Progenitor cell of endocrine pancreas (in vitro differentiated cells): ENCODE measurements around the gene KIAA0586. TPM values are rescaled to one million over a fixed set of nuclear protein-coding genes. Genes with fewer than 3 reads are reported as not detected.

Experiments
- DNase-seq: peaks from one replicate; pipeline ENCODE4 v3.0.0; 2021; ENCODE audit warnings: low spot score; ENCODE audit not compliant: unreplicated experiment
- H3K27ac Mint-ChIP-seq: 2 replicates; pipeline ENCODE4 v1.8.0; 2021; ENCODE audit warnings: mild to moderate bottlenecking, moderate library complexity, mixed read lengths
- H3K27me3 Mint-ChIP-seq: 2 replicates; pipeline ENCODE4 v1.8.0; 2021; ENCODE audit warnings: mixed read lengths
- H3K36me3 Mint-ChIP-seq: 2 replicates; pipeline ENCODE4 v1.8.0; 2022; ENCODE audit warnings: mixed read lengths; ENCODE audit not compliant: insufficient read depth
- H3K4me1 Mint-ChIP-seq: 2 replicates; pipeline ENCODE4 v1.8.0; 2021; ENCODE audit warnings: low read depth, mixed read lengths
- H3K4me3 Mint-ChIP-seq: 2 replicates; pipeline ENCODE4 v1.8.0; 2021; ENCODE audit warnings: low read depth, mild to moderate bottlenecking, moderate library complexity, mixed read lengths
- H3K9me3 Mint-ChIP-seq: 2 replicates; pipeline ENCODE4 v1.8.0; 2021; ENCODE audit warnings: low read depth, mixed read lengths
- total RNA-seq: library from RNA; stranded (reverse); gene quantifications from 2 replicates; pipeline ENCODE4 v1.2.1, GENCODE V29; 2021
- TF ChIP-seq, protein P1 (sequence below): fragments of 200-600 bp; sonication (generic); IDR thresholded peaks from one replicate; pipeline ENCODE4 v1.5.0; 2021; ENCODE audit warnings: antibody characterized with exemption, mild to moderate bottlenecking; ENCODE audit not compliant: unreplicated experiment

KIAA0586 gene
- total RNA-seq, 1 donor from 2014 or later, result 17.7 TPM

DNA sequence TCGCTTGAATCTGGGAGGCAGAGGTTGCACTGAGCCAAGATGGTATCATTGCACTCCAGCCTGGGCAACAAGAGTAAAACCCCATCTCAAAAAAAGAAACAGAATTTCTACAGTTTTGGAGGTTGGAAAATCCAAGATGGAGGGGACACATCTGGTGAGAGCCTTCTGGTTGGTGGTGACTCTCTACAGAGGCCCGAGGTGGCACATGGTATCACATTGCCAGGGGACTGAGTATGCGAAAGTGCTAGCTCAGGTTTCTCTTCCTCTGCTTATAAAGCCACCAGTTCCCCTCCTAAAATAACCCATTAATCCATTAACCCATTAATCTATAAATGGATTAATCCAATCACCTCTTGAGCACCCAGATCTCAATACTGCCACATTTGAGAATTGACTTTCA is 139.5 kb downstream of the KIAA0586 start:
- TF ChIP-seq, protein P1, sequence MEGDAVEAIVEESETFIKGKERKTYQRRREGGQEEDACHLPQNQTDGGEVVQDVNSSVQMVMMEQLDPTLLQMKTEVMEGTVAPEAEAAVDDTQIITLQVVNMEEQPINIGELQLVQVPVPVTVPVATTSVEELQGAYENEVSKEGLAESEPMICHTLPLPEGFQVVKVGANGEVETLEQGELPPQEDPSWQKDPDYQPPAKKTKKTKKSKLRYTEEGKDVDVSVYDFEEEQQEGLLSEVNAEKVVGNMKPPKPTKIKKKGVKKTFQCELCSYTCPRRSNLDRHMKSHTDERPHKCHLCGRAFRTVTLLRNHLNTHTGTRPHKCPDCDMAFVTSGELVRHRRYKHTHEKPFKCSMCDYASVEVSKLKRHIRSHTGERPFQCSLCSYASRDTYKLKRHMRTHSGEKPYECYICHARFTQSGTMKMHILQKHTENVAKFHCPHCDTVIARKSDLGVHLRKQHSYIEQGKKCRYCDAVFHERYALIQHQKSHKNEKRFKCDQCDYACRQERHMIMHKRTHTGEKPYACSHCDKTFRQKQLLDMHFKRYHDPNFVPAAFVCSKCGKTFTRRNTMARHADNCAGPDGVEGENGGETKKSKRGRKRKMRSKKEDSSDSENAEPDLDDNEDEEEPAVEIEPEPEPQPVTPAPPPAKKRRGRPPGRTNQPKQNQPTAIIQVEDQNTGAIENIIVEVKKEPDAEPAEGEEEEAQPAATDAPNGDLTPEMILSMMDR, result no peak
- no peaks in the 10 kb centered on the region for H3K36me3 Mint-ChIP-seq
- peaks cover 8% of the 10 kb centered on the region for H3K4me1 Mint-ChIP-seq
- no peaks in the 10 kb centered on the region for H3K27me3 Mint-ChIP-seq
- no peak overlapping the region for H3K4me3 Mint-ChIP-seq
- DNase-seq, result no peak
- no peaks in the 10 kb centered on the region for H3K9me3 Mint-ChIP-seq
- H3K27ac Mint-ChIP-seq, result no peak overlapping the region

DNA sequence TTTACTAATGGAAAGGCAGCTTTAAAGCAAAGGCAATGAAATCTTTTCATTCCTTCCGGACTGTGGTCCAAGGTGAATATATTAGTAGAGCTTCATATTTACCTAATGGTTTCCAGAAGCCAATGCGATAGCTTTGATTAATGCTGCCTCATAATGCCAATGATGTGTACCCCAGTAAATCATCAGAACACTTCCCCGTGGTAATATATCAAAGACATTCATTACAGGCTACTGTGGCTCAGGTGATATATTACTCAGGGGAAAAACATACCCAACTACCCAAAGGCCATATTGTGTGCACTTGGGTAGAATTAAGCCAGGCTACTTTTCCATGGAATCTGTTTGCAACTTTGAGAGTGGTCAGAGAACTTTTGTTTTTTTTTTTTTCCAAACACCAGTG is 140.8 kb downstream of the KIAA0586 start:
- no peaks in the 10 kb centered on the region for H3K9me3 Mint-ChIP-seq
- H3K4me3 Mint-ChIP-seq, result no peak overlapping the region
- H3K27me3 Mint-ChIP-seq, result no peaks in the 10 kb centered on the region
- H3K4me1 Mint-ChIP-seq, result peaks cover 14% of the 10 kb centered on the region
- no peak for DNase-seq
- H3K27ac Mint-ChIP-seq, result no peak overlapping the region
- no peaks in the 10 kb centered on the region for H3K36me3 Mint-ChIP-seq
- TF ChIP-seq, protein P1, result no peak

DNA sequence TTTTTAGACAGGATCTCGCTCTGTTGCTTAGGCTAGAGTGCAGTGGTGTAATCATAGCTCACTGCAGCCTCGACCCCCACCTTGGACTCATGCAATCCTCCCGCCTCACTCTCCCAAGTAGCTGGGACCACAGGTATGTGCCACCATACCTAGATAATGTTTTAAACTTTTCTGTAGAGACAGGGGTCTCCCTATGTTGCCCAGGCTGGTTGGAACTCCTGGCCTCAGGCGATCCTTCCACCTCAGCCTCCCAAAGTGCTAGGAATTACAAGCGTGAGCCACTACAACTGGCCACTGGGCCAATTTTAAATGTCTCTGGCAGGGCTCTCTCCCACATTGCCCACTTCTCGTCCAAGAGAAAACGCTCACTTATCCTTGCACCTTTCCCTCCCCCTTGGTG is 143.7 kb downstream of the KIAA0586 start:
- no peak overlapping the region for H3K27ac Mint-ChIP-seq
- H3K4me3 Mint-ChIP-seq, result no peak overlapping the region
- H3K9me3 Mint-ChIP-seq, result no peaks in the 10 kb centered on the region
- DNase-seq, result no peak
- peaks cover 4% of the 10 kb centered on the region for H3K27me3 Mint-ChIP-seq
- H3K4me1 Mint-ChIP-seq, result peaks cover 10% of the 10 kb centered on the region
- H3K36me3 Mint-ChIP-seq, result no peaks in the 10 kb centered on the region
- TF ChIP-seq, protein P1, result no peak

DNA sequence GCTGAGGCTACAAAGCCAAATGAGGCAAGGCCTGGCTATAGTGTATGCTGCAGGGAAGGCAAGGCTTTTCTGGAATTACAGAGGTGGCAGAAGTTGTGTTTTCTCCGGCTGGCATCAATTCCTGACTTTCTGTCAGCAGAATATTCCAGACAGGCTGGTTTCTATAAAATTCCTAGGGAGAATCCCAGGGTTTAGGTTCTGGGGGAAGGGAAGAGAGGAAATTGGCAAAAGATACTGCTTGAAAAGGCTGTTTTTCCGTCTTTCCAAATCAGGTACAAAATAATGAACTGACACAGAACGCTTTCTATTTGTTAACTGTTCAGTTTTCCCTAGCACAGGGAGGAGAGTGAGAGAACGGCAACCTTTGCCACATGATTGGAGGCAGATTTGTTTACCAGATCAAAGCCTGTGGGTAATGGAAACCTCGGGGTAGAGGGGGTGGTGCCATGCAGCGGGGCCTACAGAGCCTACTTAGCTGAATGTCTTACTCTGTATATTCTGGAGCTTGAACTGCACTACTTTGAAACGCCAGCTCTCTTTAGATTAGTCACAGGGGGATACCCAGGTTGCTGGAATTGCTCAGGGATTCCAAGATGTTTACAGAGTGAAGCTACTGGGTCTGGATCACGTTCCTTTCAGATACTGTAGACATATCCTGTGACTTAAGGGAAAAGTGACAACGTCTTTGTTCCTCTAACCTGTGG is 144.4 kb downstream of the KIAA0586 start:
- H3K4me3 Mint-ChIP-seq, result no peak overlapping the region
- H3K4me1 Mint-ChIP-seq, result peaks cover 9% of the 10 kb centered on the region
- H3K27me3 Mint-ChIP-seq, result peaks cover 4% of the 10 kb centered on the region
- no peaks in the 10 kb centered on the region for H3K36me3 Mint-ChIP-seq
- DNase-seq, result no peak
- H3K9me3 Mint-ChIP-seq, result no peaks in the 10 kb centered on the region
- H3K27ac Mint-ChIP-seq, result peak overlapping the region; percentile 39
- TF ChIP-seq, protein P1, result no peak

DNA sequence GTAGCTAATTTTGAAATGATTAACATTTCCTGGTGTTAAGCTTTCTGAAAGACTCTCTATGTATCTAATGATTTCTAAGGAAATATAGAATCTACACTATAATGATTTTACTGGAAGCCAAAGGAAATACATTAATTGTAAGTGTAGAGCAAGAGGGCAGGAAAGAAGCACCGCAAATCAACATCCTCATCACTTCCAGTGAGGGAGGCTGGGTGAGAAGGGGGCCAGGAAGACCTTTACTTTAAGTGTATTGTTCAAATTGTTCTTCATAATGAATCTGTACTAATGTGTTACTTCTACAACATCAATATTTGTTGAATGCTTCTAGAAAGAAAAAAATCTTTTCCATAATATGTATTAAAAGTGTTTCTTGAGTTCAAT is 144.9 kb downstream of the KIAA0586 start:
- TF ChIP-seq, protein P1, result no peak
- Mint-ChIP-seq H3K27me3 (peaks cover 4% of the 10 kb centered on the region), H3K9me3 (no peaks in the 10 kb centered on the region), H3K4me3 (no peak overlapping the region), H3K4me1 (peaks cover 9% of the 10 kb centered on the region), H3K27ac (no peak overlapping the region), H3K36me3 (no peaks in the 10 kb centered on the region)
- no peak for DNase-seq
